GM21447 (cell line): ENCODE measurements around the gene BIRC2.
A peak's percentile ranks its signal among the peaks of the same experiment; 100 is the strongest.
"Not testable (repeated sequence)": the region's sequence is repeated elsewhere in the genome, so short reads cannot be mapped to it uniquely, and the experiment has no call there.

Experiments used
- ATAC-seq: cut with Tn5 transposase; IDR thresholded peaks from one replicate; pipeline ENCODE4 v1.9.1; 2021; ENCODE audit not compliant: unreplicated experiment

Gene BIRC2

GRCh38 chr11:102346748-102347461 is at the start of gene BIRC2:
Gene BIRC2, plus strand, starts transcription at chr11:102347214. Its CDS starts 2,641 bp downstream, at chr11:102349855.
- ATAC-seq: peak; percentile 76

GRCh38 chr11:102300837-102301236 is 46.2 kb upstream of the BIRC2 start:
- ATAC-seq: not testable (repeated sequence)

- no peak for ATAC-seq
Measured at GRCh38 chr11:102302241-102302640, 44.8 kb upstream of the BIRC2 start.

- ATAC-seq: no peak
Measured at GRCh38 chr11:102304686-102305085, 42.3 kb upstream of the BIRC2 start.

GRCh38 chr11:102305352-102306047 is 41.5 kb upstream of the BIRC2 start:
- no peak for ATAC-seq

GRCh38 chr11:102306048-102306597 is 40.9 kb upstream of the BIRC2 start:
- ATAC-seq: no peak

- ATAC-seq: no peak
Measured at GRCh38 chr11:102306817-102307726, 39.9 kb upstream of the BIRC2 start.

- no peak for ATAC-seq
Measured at GRCh38 chr11:102307727-102308038, 39.3 kb upstream of the BIRC2 start.

GRCh38 chr11:102309621-102310541 is 37.1 kb upstream of the BIRC2 start:
- no peak for ATAC-seq

- no peak for ATAC-seq
Measured at GRCh38 chr11:102312667-102313066, 34.3 kb upstream of the BIRC2 start.

- no peak for ATAC-seq
Measured at GRCh38 chr11:102313238-102313940, 33.6 kb upstream of the BIRC2 start.

GRCh38 chr11:102314784-102315183 is 32.2 kb upstream of the BIRC2 start:
- no peak for ATAC-seq

- no peak for ATAC-seq
Measured at GRCh38 chr11:102316346-102316904, 30.6 kb upstream of the BIRC2 start.

GRCh38 chr11:102317099-102317767 is 29.8 kb upstream of the BIRC2 start, which contains the start of gene BIRC3:
Gene BIRC3, plus strand, starts transcription at chr11:102317484. Its CDS starts 7,026 bp downstream, at chr11:102324510.
- ATAC-seq: peak; percentile 74

GRCh38 chr11:102317768-102318103 is 29.3 kb upstream of the BIRC2 start:
- ATAC-seq: no peak

- ATAC-seq: peak; percentile 14
Measured at GRCh38 chr11:102318469-102318868, 28.5 kb upstream of the BIRC2 start.

- ATAC-seq: no peak
Measured at GRCh38 chr11:102319544-102319943, 27.5 kb upstream of the BIRC2 start.

GRCh38 chr11:102320188-102320587 is 26.8 kb upstream of the BIRC2 start:
- ATAC-seq: no peak

- ATAC-seq: no peak
Measured at GRCh38 chr11:102320679-102321078, 26.3 kb upstream of the BIRC2 start.
